Activated CD4-positive, alpha-beta T cell treated with anti-CD3 and anti-CD28 coated beads, Interleukin-2, amount 50 U/mL, for 16 hours (primary cell): Measurements from ENCODE around the gene MAP3K15.

Source experiments
- DNase-seq: peaks from one replicate; pipeline ENCODE4 v3.0.0-alpha.2; 2020

The MAP3K15 gene

DNA sequence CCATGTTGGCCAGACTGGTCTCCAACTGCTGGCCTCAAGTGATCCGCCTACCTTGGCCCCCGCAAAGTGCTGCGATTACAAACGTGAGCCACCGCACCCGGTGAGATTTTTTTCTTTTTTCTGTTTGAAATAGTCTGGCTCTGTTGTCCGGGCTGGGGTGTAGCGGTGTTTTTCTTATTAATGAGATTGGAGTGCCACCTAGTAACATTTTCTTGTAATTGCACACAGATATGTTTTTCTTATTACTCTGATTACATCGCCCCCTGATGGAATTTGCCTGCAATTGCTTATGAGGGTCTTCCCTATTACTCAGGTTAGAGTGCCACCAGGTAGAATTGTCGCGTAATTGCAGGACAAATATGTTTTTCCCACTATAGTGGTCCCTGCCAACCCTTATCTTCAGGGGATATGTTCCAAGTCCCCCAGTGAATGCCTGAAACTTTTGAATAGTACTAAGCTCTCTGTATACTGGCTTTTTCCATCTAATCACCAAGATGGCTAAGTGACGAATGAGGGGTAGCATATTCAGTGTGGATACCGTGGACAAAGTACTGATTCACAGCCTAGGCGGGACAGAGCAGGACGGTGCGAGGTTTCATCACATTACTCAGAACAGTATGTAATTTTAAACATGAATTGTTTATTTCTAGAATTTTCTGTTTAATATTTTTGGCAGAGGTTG lies 180.2 kb downstream of the MAP3K15 start:
- peak; percentile 78 for DNase-seq

DNA sequence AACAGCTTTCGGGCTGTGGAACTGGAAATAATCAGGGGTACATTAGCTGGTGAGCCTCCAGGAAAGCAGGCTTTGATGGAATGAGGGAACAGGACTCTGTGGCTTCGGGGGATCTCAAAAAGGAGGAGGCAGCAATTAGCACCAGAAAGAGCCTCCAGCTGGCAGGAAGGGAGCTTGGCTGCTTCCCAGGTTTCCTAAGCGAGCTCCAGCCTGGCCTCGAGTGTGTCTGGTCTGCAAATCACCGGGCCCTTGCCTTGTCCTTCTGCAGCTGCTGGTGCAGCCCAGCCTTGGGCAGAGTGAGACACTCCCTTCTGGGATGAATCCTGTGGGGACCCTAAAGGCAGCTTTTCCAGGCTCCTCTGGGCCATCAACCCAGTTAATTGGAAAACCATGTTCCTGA lies 182.3 kb downstream of the MAP3K15 start:
- no peak for DNase-seq

DNA sequence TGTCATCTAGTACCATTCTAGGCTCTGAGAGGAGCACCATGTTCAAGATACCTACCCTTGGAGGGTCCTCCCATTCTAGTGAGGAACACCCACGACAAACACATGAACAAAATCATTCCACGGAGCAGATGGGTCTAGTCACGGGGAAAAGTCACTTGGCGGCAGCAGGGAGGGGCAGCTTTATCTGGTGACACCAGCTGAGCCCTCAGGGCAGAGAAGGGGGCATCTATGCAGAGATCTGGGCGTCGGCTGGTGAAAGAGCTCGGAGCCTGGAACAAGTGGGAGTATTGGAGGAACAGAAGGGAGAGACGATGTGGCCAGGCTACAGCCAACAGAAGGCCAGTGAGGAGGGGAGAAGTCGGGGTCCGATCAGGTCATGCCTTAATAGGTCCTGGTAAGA lies 183.5 kb downstream of the MAP3K15 start:
- DNase-seq, result no peak

DNA sequence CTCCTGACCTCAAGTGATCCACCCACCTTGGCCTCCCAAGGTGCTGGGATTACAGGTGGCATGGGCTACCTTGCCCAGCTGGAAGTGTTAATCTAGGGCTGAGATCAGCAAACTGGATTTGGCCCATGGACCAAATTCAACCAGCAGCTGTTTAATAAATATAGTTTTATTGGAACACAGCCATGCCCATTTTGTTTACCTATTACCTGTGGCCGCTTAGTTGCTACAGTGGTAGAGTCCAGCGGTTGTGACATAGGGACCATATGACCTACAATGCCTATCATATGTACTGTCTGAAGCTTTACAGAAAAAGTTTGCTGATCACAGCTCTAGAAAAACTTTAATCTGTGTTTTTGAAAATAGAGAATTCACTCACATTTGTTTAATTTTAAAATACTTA lies 188.7 kb downstream of the MAP3K15 start:
- no peak for DNase-seq
